Measurements from ENCODE around the gene DRC7. TPM values are rescaled to one million over a fixed set of nuclear protein-coding genes. Genes with fewer than 3 reads are reported as not detected.

The DRC7 gene
- total RNA-seq, 6 experiments from 2014 or later: not detected

DNA sequence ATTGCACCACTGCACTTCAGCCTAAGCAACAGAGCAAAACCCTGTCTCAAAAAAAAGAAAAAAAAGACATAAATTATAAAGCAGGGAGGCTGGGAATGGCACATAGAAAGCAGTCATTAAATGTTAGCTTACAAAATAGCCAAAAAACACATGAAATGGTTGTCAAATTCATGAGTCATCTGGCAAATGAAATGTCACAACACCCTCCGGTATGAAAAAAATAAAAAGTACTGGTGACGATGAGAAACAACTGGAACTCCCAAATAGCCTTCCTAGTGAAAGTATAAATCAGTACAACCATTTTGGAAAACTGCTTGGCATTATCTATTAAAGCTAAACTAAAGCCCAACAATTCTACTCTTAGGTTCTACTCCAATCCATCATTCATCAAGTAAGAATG, 37.4 kb downstream of the DRC7 start:
- Mint-ChIP-seq H3K27me3 (ENCODE audit: insufficient read depth) (peaks cover 7% of the 10 kb centered on the region), H3K4me1 (ENCODE audit: low read depth) (peaks cover 17% of the 10 kb centered on the region), H3K36me3 (ENCODE audit: low read depth) (peaks cover 9% of the 10 kb centered on the region), H3K9me3 (peaks cover 11% of the 10 kb centered on the region), H3K4me3 (no peak overlapping the region), H3K27ac (no peak overlapping the region; the same call in 1 of the 2 replicates)
- DNase-seq: peak; percentile 57
- no peak for TF ChIP-seq CTCF (IDR thresholded peaks at IDR 0.05)

DNA sequence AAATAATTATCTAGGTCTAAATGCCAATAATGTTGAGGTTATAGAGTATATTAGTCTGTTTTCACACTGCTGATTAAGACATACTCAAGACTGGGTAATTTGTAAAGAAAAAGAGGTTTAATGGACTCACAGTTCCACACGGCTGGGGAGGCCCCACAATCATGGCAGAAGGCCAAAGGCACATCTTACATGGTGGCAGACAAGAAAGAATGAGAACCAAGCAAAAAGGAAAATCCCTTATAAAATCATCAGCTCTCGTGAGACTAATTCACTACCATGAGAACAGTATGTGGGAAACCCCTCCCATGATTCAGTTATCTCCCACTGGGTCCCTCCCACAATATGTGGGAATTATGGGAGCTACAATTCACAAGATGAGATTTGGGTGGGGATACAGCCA, 38.1 kb downstream of the DRC7 start:
- no peak overlapping the region for H3K4me3 Mint-ChIP-seq

DNA sequence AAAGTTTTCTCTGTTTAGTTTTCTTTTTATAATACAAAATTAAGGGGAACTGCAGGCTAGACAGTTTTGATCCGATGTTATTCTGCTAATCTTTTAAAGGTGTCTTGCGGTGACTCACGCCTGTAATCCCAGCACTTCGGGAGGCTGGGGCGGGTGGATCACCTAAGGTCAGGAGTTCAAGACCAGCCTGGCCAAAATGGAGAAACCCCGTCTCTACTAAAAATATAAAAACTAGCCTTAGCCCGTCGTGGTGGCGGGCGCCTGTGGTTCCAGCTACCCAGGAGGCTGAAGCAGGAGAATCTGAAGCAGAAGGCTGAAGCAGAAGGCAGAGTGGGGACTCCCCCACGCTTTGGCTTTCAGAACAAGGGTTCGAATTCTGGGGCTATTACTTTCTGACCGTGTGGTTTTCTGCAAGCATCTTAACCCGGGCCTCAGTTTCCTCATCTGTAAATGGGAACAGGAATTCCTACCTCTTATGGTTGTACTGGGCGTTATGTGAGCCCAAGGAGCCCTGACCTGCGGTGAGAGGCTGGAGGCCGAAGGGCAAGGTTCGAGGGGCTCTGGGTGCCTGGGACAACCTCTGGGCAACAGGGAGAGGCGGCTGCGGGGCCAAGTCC, 39.8 kb downstream of the DRC7 start:
- H3K27me3 Mint-ChIP-seq (ENCODE audit: insufficient read depth): peaks cover 5% of the 10 kb centered on the region
- H3K9me3 Mint-ChIP-seq: peaks cover 11% of the 10 kb centered on the region

More for the DNA sequence above, 38.1 kb downstream of the DRC7 start:
- no peak for TF ChIP-seq CTCF (IDR thresholded peaks at IDR 0.05)
- Mint-ChIP-seq H3K27ac (no peak overlapping the region), H3K4me1 (ENCODE audit: low read depth) (peaks cover 23% of the 10 kb centered on the region), H3K9me3 (peaks cover 11% of the 10 kb centered on the region), H3K36me3 (ENCODE audit: low read depth) (peaks cover 9% of the 10 kb centered on the region), H3K27me3 (ENCODE audit: insufficient read depth) (peaks cover 5% of the 10 kb centered on the region)
- DNase-seq: no peak

GRCh38 chr16:57734925-57735754, 40.5 kb downstream of the DRC7 start:
- Mint-ChIP-seq H3K9me3 (peaks cover 11% of the 10 kb centered on the region), H3K4me3 (peak overlapping the region; percentile 97), H3K36me3 (ENCODE audit: low read depth) (peaks cover 9% of the 10 kb centered on the region), H3K27me3 (ENCODE audit: insufficient read depth) (peaks cover 5% of the 10 kb centered on the region), H3K27ac (peak overlapping the region; percentile 98), H3K4me1 (ENCODE audit: low read depth) (peaks cover 25% of the 10 kb centered on the region)
- TF ChIP-seq CTCF (IDR thresholded peaks at IDR 0.05): no peak
- peak; percentile 100 for DNase-seq

More for the DNA sequence above, 39.8 kb downstream of the DRC7 start:
- H3K4me3 Mint-ChIP-seq: peak overlapping the region; percentile 97
- TF ChIP-seq CTCF (IDR thresholded peaks at IDR 0.05): no peak
- peaks cover 25% of the 10 kb centered on the region for H3K4me1 Mint-ChIP-seq (ENCODE audit: low read depth)
- no peak for DNase-seq
- H3K27ac Mint-ChIP-seq: peak overlapping the region; percentile 98
- H3K36me3 Mint-ChIP-seq (ENCODE audit: low read depth): peaks cover 9% of the 10 kb centered on the region

DNA sequence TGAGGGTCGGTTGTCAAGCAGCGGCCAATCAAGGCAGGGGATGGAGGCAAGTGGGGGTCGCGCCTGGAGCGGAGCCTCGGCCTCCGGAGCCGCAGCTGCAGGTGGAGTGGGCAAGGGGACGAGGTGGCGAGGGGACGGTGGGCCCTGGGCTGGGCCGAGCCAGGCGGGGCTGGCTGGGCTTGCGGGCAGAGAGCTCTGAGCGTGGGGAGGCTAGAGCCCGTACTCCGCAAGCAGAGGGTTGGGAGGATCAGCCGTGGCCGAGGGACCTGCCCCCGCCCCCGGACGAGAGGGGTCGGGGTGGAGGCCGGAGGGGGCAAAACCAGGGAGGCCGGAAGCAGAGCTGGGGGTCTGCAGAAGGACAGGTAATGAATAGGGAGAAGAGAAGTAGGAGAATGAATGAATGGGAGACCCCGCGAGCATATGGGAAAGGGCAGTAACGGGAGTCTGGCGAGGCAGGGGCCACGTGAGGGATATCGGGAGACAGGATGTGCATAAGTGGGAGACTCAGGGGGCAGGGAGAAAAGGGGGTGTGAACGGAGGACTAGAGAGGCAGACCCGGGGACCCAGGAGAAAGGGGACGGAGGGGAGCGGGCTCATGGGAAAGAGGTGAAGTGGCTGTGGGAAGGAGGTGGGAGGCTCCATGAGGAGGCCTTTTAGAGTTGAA, 41.3 kb downstream of the DRC7 start, which contains the start of gene KATNB1:
Gene KATNB1 (plus strand): TSS at position 16 of the 664 bp plus-strand sequence. CDS start 1,474 bp downstream, outside the sequence.
- Mint-ChIP-seq H3K4me1 (ENCODE audit: low read depth) (peaks cover 25% of the 10 kb centered on the region), H3K27me3 (ENCODE audit: insufficient read depth) (peaks cover 5% of the 10 kb centered on the region), H3K9me3 (peaks cover 11% of the 10 kb centered on the region), H3K27ac (peak within 1 kb of the TSS; percentile 98), H3K4me3 (peak within 1 kb of the TSS; percentile 97), H3K36me3 (ENCODE audit: low read depth) (peaks cover 9% of the 10 kb centered on the region)
- no peak for DNase-seq
- TF ChIP-seq CTCF (IDR thresholded peaks at IDR 0.05): no peak
